Upper lobe of right lung (tissue), 1 donor: ENCODE results near the gene C4A. TPM values are rescaled to one million over a fixed set of nuclear protein-coding genes. Genes with fewer than 3 reads are reported as not detected.

Experiments used
- ATAC-seq: fragments of 200-7000 bp; cut with Tn5 transposase; one replicate; pipeline ENCODE4 v1.9.1; 2020; ENCODE audit warnings: mild to moderate bottlenecking, moderate library complexity
- DNase-seq: peaks from one replicate; pipeline ENCODE4 v3.0.0-alpha.2; 2020
- H3K27ac ChIP-seq: fragments of 200-600 bp; one replicate; pipeline ENCODE4 v1.8.0; 2022
- H3K27me3 ChIP-seq: fragments of 200-600 bp; one replicate; pipeline ENCODE4 v1.8.0; 2022; ENCODE audit warnings: mild to moderate bottlenecking
- H3K36me3 ChIP-seq: fragments of 200-600 bp; one replicate; pipeline ENCODE4 v1.8.0; 2022
- H3K4me1 ChIP-seq: fragments of 200-600 bp; one replicate; pipeline ENCODE4 v1.8.0; 2022
- H3K4me3 ChIP-seq: fragments of 200-600 bp; one replicate; pipeline ENCODE4 v1.8.0; 2022; ENCODE audit warnings: mild to moderate bottlenecking
- H3K9me3 ChIP-seq: fragments of 200-600 bp; one replicate; pipeline ENCODE4 v1.8.0; 2022
- CTCF ChIP-seq: fragments of 200-600 bp; IDR thresholded peaks from one replicate; pipeline ENCODE4 v1.8.0; 2022; ENCODE audit warnings: antibody characterized with exemption
- intact Hi-C: fragments of 100-400 bp; cut with DNase I; formaldehyde crosslinking; loops from one replicate; pipeline ENCODE4 v1.11.0; 2022
- total RNA-seq: library from RNA; stranded (reverse); fragmentation: NEBNext Ultra II Directional; extraction: Animal tissue kit (Norgen Biotek cat#: 25700); gene quantifications from one replicate; pipeline ENCODE4 v1.2.1, GENCODE V29; 2021
- donor health status: DM: no; HTN: yes; CAD: no; lungs with severe emphysema.

Gene C4A
- total RNA-seq, 1 donor from 2014 or later: 200 TPM

- DNase-seq (no peak), ATAC-seq (no peak)
- H3K9me3 ChIP-seq: no peaks in the 10 kb centered on the region
- peaks cover 86% of the 10 kb centered on the region for H3K36me3 ChIP-seq
- H3K27me3 ChIP-seq: no peaks in the 10 kb centered on the region
- no peak overlapping the region for H3K27ac ChIP-seq
- no peak overlapping the region for H3K4me3 ChIP-seq
- intact Hi-C loops: no loop called here
- no peak for TF ChIP-seq CTCF
- H3K4me1 ChIP-seq: peaks cover 10% of the 10 kb centered on the region
Observed at GRCh38 chr6:31963921-31964320, 17.9 kb upstream of the C4A start.

GRCh38 chr6:31965700-31966099, 16.2 kb upstream of the C4A start:
- no peak for TF ChIP-seq CTCF
- Histone ChIP-seq H3K9me3 (no peaks in the 10 kb centered on the region), H3K4me1 (peaks cover 1% of the 10 kb centered on the region), H3K27me3 (no peaks in the 10 kb centered on the region), H3K27ac (no peak overlapping the region), H3K36me3 (peaks cover 91% of the 10 kb centered on the region), H3K4me3 (no peak overlapping the region)
- ATAC-seq (no peak), DNase-seq (no peak)
- intact Hi-C loops: no loop called here

GRCh38 chr6:31966506-31966905, 15.4 kb upstream of the C4A start:
- DNase-seq (no peak), ATAC-seq (no peak)
- TF ChIP-seq CTCF: no peak
- no peaks in the 10 kb centered on the region for H3K9me3 ChIP-seq
- no peaks in the 10 kb centered on the region for H3K27me3 ChIP-seq
- intact Hi-C loops: no loop called here
- peaks cover 83% of the 10 kb centered on the region for H3K36me3 ChIP-seq
- no peak overlapping the region for H3K4me3 ChIP-seq
- H3K27ac ChIP-seq: no peak overlapping the region
- peaks cover 9% of the 10 kb centered on the region for H3K4me1 ChIP-seq

GRCh38 chr6:31966997-31967925, 14.6 kb upstream of the C4A start:
- Histone ChIP-seq H3K27me3 (no peaks in the 10 kb centered on the region), H3K27ac (no peak overlapping the region), H3K4me1 (peaks cover 11% of the 10 kb centered on the region), H3K36me3 (peaks cover 75% of the 10 kb centered on the region), H3K4me3 (no peak overlapping the region), H3K9me3 (no peaks in the 10 kb centered on the region)
- DNase-seq: no peak
- no peak for ATAC-seq
- intact Hi-C loops: no loop called here
- no peak for TF ChIP-seq CTCF

- Histone ChIP-seq H3K27me3 (no peaks in the 10 kb centered on the region), H3K36me3 (peaks cover 69% of the 10 kb centered on the region), H3K4me1 (peaks cover 13% of the 10 kb centered on the region), H3K9me3 (no peaks in the 10 kb centered on the region), H3K4me3 (no peak overlapping the region), H3K27ac (no peak overlapping the region)
- DNase-seq: no peak
- intact Hi-C loops: no loop called here
- no peak for TF ChIP-seq CTCF
- no peak for ATAC-seq
Observed at GRCh38 chr6:31967926-31968320, 13.9 kb upstream of the C4A start.
